NCI-H1092 treated with DMSO at 0.1 percent for 48 hours (cell line): ENCODE results near the gene RASA4B.
"Not testable (repeated sequence)": the region's sequence is repeated elsewhere in the genome, so short reads cannot be mapped to it uniquely, and the experiment has no call there.

Experiments
- DNase-seq: peaks from one replicate; lab custom pipeline; 2025; lab: John Stamatoyannopoulos, UW

RASA4B gene

GRCh38 chr7:102517550-102518147, at the start of gene RASA4B:
Gene RASA4B (minus strand): TSS chr7:102517777. CDS start chr7:102517710, 67 bp downstream.
- DNase-seq: not testable (repeated sequence)

GRCh38 chr7:102550808-102551422, 33.3 kb upstream of the RASA4B start, which contains the start of gene SPDYE2:
Gene SPDYE2 (plus strand): TSS chr7:102551226. CDS start chr7:102553256, 2,030 bp downstream.
- DNase-seq: not testable (repeated sequence)

- not testable (repeated sequence) for DNase-seq
These were observed 28.8 kb upstream of the RASA4B start for GRCh38 chr7:102546353-102546752.

- not testable (repeated sequence) for DNase-seq
These were observed 27.7 kb upstream of the RASA4B start for GRCh38 chr7:102545288-102545687.

- not testable (repeated sequence) for DNase-seq
These were observed 26.8 kb upstream of the RASA4B start for GRCh38 chr7:102544372-102544771.

GRCh38 chr7:102543596-102543995, 26.0 kb upstream of the RASA4B start, which contains the start of gene UPK3BL2:
Gene UPK3BL2 (minus strand): TSS chr7:102543696. CDS start chr7:102543636, 60 bp downstream.
- not testable (repeated sequence) for DNase-seq

- DNase-seq: not testable (repeated sequence)
These were observed 25.2 kb upstream of the RASA4B start for GRCh38 chr7:102542771-102543170.

GRCh38 chr7:102542083-102542482, 24.5 kb upstream of the RASA4B start:
- DNase-seq: not testable (repeated sequence)

GRCh38 chr7:102540604-102541003, 23.0 kb upstream of the RASA4B start:
- not testable (repeated sequence) for DNase-seq

GRCh38 chr7:102535062-102535615, 17.6 kb upstream of the RASA4B start:
- DNase-seq: not testable (repeated sequence)

- not testable (repeated sequence) for DNase-seq
These were observed 14.6 kb upstream of the RASA4B start for GRCh38 chr7:102532127-102532526.

- not testable (repeated sequence) for DNase-seq
These were observed 14.0 kb upstream of the RASA4B start for GRCh38 chr7:102531583-102531982.

- DNase-seq: not testable (repeated sequence)
These were observed 10.5 kb upstream of the RASA4B start for GRCh38 chr7:102527822-102528793.

GRCh38 chr7:102527182-102527581, 9.6 kb upstream of the RASA4B start:
- not testable (repeated sequence) for DNase-seq

GRCh38 chr7:102524803-102525202, 7.2 kb upstream of the RASA4B start:
- DNase-seq: not testable (repeated sequence)

- DNase-seq: not testable (repeated sequence)
These were observed 3.2 kb upstream of the RASA4B start for GRCh38 chr7:102520797-102521196.

- DNase-seq: not testable (repeated sequence)
These were observed 626 bp downstream of the RASA4B start for GRCh38 chr7:102516951-102517350.

- not testable (repeated sequence) for DNase-seq
These were observed 1.7 kb downstream of the RASA4B start for GRCh38 chr7:102515889-102516288.

- not testable (repeated sequence) for DNase-seq
These were observed 2.5 kb downstream of the RASA4B start for GRCh38 chr7:102514881-102515721.

GRCh38 chr7:102512642-102513221, 4.8 kb downstream of the RASA4B start:
- not testable (repeated sequence) for DNase-seq
